K562 (cell line): ENCODE results near the gene CDYL. TPM values are rescaled to one million over a fixed set of nuclear protein-coding genes. Genes with fewer than 3 reads are reported as not detected.

ENCODE experiments used
- DDX20 ChIP-seq: fragments of 450-650 bp; IDR thresholded peaks from 2 replicates; pipeline ENCODE4 v1.6.1; 2016; ENCODE audit warnings: missing genetic modification characterization, low read depth, mild to moderate bottlenecking, missing compliant biosample characterization, moderate library complexity
- DLX4 ChIP-seq: fragments of 250-450 bp; sonication (Bioruptor Pico); IDR thresholded peaks from 2 replicates; pipeline ENCODE4 v1.6.1; 2021; ENCODE audit warnings: mild to moderate bottlenecking
- E2F3 ChIP-seq: fragments of 250-450 bp; sonication (Bioruptor Pico); IDR thresholded peaks from 2 replicates; pipeline ENCODE4 v1.4.0; 2020; ENCODE audit warnings: mild to moderate bottlenecking
- E2F6 ChIP-seq, 2 experiments: IDR thresholded peaks; 2 replicates each; pipeline ENCODE4 v1.6.1; 2011; ENCODE audit warnings: borderline replicate concordance in 1 of 2, control low read depth in 1 of 2, low read depth in 1 of 2, low read length in 1 of 2, mild to moderate bottlenecking in 1 of 2, mixed read lengths in 1 of 2, moderate library complexity in 1 of 2; ENCODE audit not compliant: insufficient read depth in 1 of 2, insufficient read length in 1 of 2, poor library complexity in 1 of 2, severe bottlenecking in 1 of 2; ENCODE audit errors: extremely low read depth in 1 of 2
- MAFF ChIP-seq: IDR thresholded peaks from 2 replicates; pipeline ENCODE4 v1.6.1; 2012; ENCODE audit warnings: low read length, improper control_type of control experiment
- NFIC ChIP-seq: fragments of 450-650 bp; IDR thresholded peaks from 2 replicates; pipeline ENCODE4 v1.6.1; 2017; ENCODE audit warnings: mild to moderate bottlenecking, inconsistent platforms
- NONO ChIP-seq, 2 experiments: fragments of 200-400 bp in 1 of 2; fragments of 450-650 bp in 1 of 2; formaldehyde crosslinking in 1 of 2; IDR thresholded peaks; 2 replicates each; pipeline ENCODE4 v1.6.1; 2017; ENCODE audit warnings: low read depth in 2 of 2, mild to moderate bottlenecking in 2 of 2, moderate library complexity in 2 of 2, low read length in 1 of 2
- OTX1 ChIP-seq: fragments of 450-650 bp; formaldehyde crosslinking; IDR thresholded peaks from 2 replicates; pipeline ENCODE4 v1.4.0; 2022; ENCODE audit warnings: mild to moderate bottlenecking
- POLR2B ChIP-seq: fragments of 450-650 bp; IDR thresholded peaks from 2 replicates; pipeline ENCODE4 v1.6.1; 2018; ENCODE audit warnings: low read depth; ENCODE audit not compliant: partially characterized antibody
- RBFOX2 ChIP-seq: fragments of 200-400 bp; formaldehyde crosslinking; IDR thresholded peaks from 2 replicates; pipeline ENCODE4 v1.6.1; 2017; ENCODE audit warnings: low read depth, mild to moderate bottlenecking, low read length, moderate library complexity
- SFPQ ChIP-seq: fragments of 200-400 bp; formaldehyde crosslinking; IDR thresholded peaks from 2 replicates; pipeline ENCODE4 v1.6.1; 2017; ENCODE audit warnings: mild to moderate bottlenecking, low read depth, low read length, moderate library complexity
- ZBTB11 ChIP-seq, 3 experiments: fragments of 200-800 bp in 1 of 3; fragments of 250-450 bp in 1 of 3; fragments of 450-650 bp in 1 of 3; sonication (Bioruptor Pico) in 1 of 3; sonication (Bioruptor generic) in 1 of 3; formaldehyde crosslinking in 1 of 3; IDR thresholded peaks; 2 replicates each; pipeline versions ENCODE4 v1.6.1 to v1.8.0; 2016 to 2022; ENCODE audit warnings: mild to moderate bottlenecking in 2 of 3, missing genetic modification characterization in 2 of 3, missing compliant biosample characterization in 1 of 3, moderate library complexity in 1 of 3
- ZNF124 ChIP-seq: sonication (generic); formaldehyde crosslinking; IDR thresholded peaks from 2 replicates; pipeline ENCODE4 v1.8.1; 2022; ENCODE audit warnings: missing genetic modification reagents
- ZNF184 ChIP-seq: sonication (generic); formaldehyde crosslinking; IDR thresholded peaks from 2 replicates; pipeline ENCODE4 v1.5.0; 2020; ENCODE audit warnings: missing genetic modification reagents
- polyA plus RNA-seq, 8 experiments: library from polyadenylated mRNA; depleted of rRNA in 4 of 8; stranded (reverse) in 5 of 8; unstranded in 3 of 8; fragments of >200 nt; fragmentation: Nextera tagmentation in 2 of 8; fragmentation: Illumina TruSeq in 1 of 8; extraction: Ambion mirVana in 2 of 8; extraction: Trizol in 1 of 8; gene quantifications; 2 replicates each; pipeline versions ENCODE4 v1.2.1 to v1.2.3, GENCODE V29; 2011 to 2014; ENCODE audit warnings: inconsistent platforms in 1 of 8, missing spikeins in 1 of 8
- total RNA-seq, 7 experiments: library from RNA; depleted of rRNA in 6 of 7; stranded (reverse); fragments of >200 nt in 6 of 7; fragmentation: Illumina TruSeq in 2 of 7; extraction: Trizol in 2 of 7; gene quantifications; 2 replicates each; pipeline versions ENCODE4 v1.2.1 to v1.2.3, GENCODE V29; 2011 to 2021; ENCODE audit warnings: low replicate concordance in 1 of 7

CDYL gene
- total and polyA plus RNA-seq, 9 of the 15 experiments (the other 6 are each of a cell fraction or from before 2014, with no cell fraction given): 8.1 to 45.8 (median 40.8) TPM

- TF ChIP-seq ZBTB11 (CRISPR knock-in tag; IDR thresholded peaks at IDR 0.05) (peak in 1 of 3 experiments; percentile 77; a peak in 2 of 6 replicates), DDX20 (tag) (no peak), DLX4 (no peak), E2F3 (CRISPR knock-in tag) (no peak), RBFOX2 (peak; percentile 50; the same call in 1 of the 2 replicates), E2F6 (IDR thresholded peaks at IDR 0.05; ENCODE audit: borderline replicate concordance in 1 of 2, extremely low read depth in 1 of 2, insufficient read depth in 1 of 2, insufficient read length in 1 of 2, low read depth in 1 of 2, low read length in 1 of 2, poor library complexity in 1 of 2, severe bottlenecking in 1 of 2) (peak in 1 of 2 experiments; percentile 8), ZNF184 (no peak), ZNF124 (no peak), MAFF (peak; percentile 68; the same call in 1 of the 2 replicates), NFIC (peak; percentile 85), NONO (IDR thresholded peaks at IDR 0.05; ENCODE audit: low read depth in 2 of 2, low read length in 1 of 2) (peak in 1 of 2 experiments; percentile 60; a peak in 1 of 4 replicates), POLR2B (peak; percentile 34), OTX1 (CRISPR knock-in tag) (no peak), SFPQ (no peak)
Observed at GRCh38 chr6:4727671-4728435, 48.4 kb upstream of the CDYL start (continued).
